ENCODE measurements around the gene DAP.
"Not testable (repeated sequence)": the region's sequence is repeated elsewhere in the genome, so short reads cannot be mapped to it uniquely, and the experiment has no call there.

DAP gene

DNA sequence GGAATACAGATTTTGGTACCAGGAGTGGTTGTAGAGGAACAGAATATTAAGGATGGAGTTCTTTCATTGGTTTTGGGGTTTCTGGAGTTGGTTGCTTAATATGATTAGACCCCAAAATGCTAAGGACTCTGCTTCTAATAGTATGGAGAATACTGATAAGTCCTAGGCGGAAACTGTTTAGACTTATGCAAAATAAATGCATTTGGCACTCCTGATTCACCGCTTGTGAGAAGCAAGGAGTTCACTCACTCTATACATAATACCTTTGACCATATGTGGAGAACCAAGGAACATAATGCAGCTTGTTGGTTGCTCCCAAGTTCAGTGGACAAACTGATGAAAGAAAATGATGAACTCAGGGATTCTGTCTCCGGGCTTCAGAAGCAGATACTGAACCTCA is 44.2 kb downstream of the DAP start:
- H3K4me3 ChIP-seq (ENCODE audit: low read depth in 1 of 5, low read length in 5 of 5); H3K27me3 ChIP-seq (ENCODE audit: control insufficient read depth in 5 of 5, insufficient read depth in 4 of 5, low read length in 5 of 5); H3K9ac ChIP-seq (ENCODE audit: low read length in 5 of 5); H3K9me3 ChIP-seq (ENCODE audit: control insufficient read depth in 5 of 5, low read length in 5 of 5); H3K4me1 ChIP-seq (ENCODE audit: control insufficient read depth in 5 of 5, insufficient read depth in 5 of 5, low read length in 5 of 5); H3K36me3 ChIP-seq (ENCODE audit: control insufficient read depth in 5 of 5, insufficient read depth in 5 of 5, low read length in 5 of 5); H3K27ac ChIP-seq (ENCODE audit: low read depth, low read length): not testable (repeated sequence)

DNA sequence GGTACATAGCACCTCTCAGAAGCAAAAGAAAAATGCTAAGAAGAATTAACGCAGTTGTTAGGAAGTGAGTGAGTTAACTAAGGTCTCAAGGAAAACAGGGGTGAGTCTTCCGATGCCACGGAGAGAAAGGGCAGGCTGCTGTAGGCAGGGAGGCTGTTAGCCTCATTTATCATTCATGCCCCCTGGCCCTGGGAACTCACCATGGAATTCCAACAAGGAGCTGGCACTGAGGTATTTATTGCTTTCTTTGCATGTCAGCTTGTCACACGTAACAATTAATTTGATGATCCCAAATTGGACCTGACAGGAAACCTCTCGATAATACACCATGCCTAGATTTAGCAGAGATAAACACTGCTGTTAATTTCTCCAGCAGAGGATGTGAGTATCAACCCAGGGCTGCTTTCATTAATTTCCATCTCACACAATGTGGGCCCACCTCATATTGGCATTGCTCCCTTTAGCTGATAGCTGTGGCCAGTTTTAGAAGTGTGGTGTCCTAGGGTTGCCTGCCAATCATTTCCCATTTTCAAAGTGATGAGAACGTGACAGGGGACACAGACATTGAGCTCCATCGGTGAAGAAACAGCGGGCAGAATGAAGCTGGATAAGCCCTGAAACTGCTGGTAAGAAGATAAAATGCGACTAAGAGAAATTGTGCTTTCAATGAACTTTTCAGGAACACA is 45.3 kb downstream of the DAP start:
- H3K9me3 ChIP-seq (ENCODE audit: control insufficient read depth in 5 of 5, low read length in 5 of 5) = no peaks in the 10 kb centered on the region
- H3K4me3 ChIP-seq (ENCODE audit: low read depth in 1 of 5, low read length in 5 of 5) = no peak overlapping the region
- no peak overlapping the region for H3K9ac ChIP-seq (ENCODE audit: low read length in 5 of 5)
- no peaks in the 10 kb centered on the region for H3K4me1 ChIP-seq (ENCODE audit: control insufficient read depth in 5 of 5, insufficient read depth in 5 of 5, low read length in 5 of 5)
- H3K36me3 ChIP-seq (ENCODE audit: control insufficient read depth in 5 of 5, insufficient read depth in 5 of 5, low read length in 5 of 5) = peaks cover 0 to 8% (median 7%) of the 10 kb centered on the region in 5 donors
- H3K27ac ChIP-seq (ENCODE audit: low read depth, low read length) = no peak overlapping the region
- no peaks in the 10 kb centered on the region for H3K27me3 ChIP-seq (ENCODE audit: control insufficient read depth in 5 of 5, insufficient read depth in 4 of 5, low read length in 5 of 5)

- Histone ChIP-seq H3K4me1 (ENCODE audit: control insufficient read depth in 5 of 5, insufficient read depth in 5 of 5, low read length in 5 of 5) (no peaks in the 10 kb centered on the region), H3K9me3 (ENCODE audit: control insufficient read depth in 5 of 5, low read length in 5 of 5) (no peaks in the 10 kb centered on the region), H3K27me3 (ENCODE audit: control insufficient read depth in 5 of 5, insufficient read depth in 4 of 5, low read length in 5 of 5) (no peaks in the 10 kb centered on the region), H3K4me3 (ENCODE audit: low read depth in 1 of 5, low read length in 5 of 5) (no peak overlapping the region), H3K36me3 (ENCODE audit: control insufficient read depth in 5 of 5, insufficient read depth in 5 of 5, low read length in 5 of 5) (peaks cover 0 to 16% (median 6%) of the 10 kb centered on the region in 5 donors), H3K9ac (ENCODE audit: low read length in 5 of 5) (no peak overlapping the region), H3K27ac (ENCODE audit: low read depth, low read length) (no peak overlapping the region)
These were observed 48.3 kb downstream of the DAP start for GRCh38 chr5:10712574-10713366.

DNA sequence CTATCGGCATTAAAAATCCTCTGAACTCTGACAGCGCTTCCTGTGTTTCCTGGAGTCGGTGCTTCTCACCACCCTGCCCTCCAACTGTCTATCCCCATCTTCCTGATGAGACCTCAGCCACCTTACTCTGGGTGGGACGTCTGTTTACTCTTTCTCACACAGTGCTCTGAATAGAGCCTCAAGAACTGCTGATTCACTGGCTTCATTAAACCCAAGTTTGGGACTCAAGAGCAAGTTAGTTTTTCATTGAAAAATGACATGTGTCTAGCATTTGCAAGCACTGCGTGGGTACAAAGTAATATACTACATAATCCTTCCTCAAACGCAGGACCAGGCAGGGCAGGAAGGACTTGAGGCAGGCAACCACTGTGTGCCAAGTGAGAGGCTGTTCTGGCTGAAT is 49.5 kb downstream of the DAP start:
- peaks cover 0 to 20% (median 6%) of the 10 kb centered on the region in 5 donors for H3K36me3 ChIP-seq (ENCODE audit: control insufficient read depth in 5 of 5, insufficient read depth in 5 of 5, low read length in 5 of 5)
- H3K27ac ChIP-seq (ENCODE audit: low read depth, low read length) = no peak overlapping the region
- no peaks in the 10 kb centered on the region for H3K4me1 ChIP-seq (ENCODE audit: control insufficient read depth in 5 of 5, insufficient read depth in 5 of 5, low read length in 5 of 5)
- H3K27me3 ChIP-seq (ENCODE audit: control insufficient read depth in 5 of 5, insufficient read depth in 4 of 5, low read length in 5 of 5) = no peaks in the 10 kb centered on the region
- no peak overlapping the region for H3K9ac ChIP-seq (ENCODE audit: low read length in 5 of 5)
- H3K4me3 ChIP-seq (ENCODE audit: low read depth in 1 of 5, low read length in 5 of 5) = no peak overlapping the region
- no peaks in the 10 kb centered on the region for H3K9me3 ChIP-seq (ENCODE audit: control insufficient read depth in 5 of 5, low read length in 5 of 5)

DNA sequence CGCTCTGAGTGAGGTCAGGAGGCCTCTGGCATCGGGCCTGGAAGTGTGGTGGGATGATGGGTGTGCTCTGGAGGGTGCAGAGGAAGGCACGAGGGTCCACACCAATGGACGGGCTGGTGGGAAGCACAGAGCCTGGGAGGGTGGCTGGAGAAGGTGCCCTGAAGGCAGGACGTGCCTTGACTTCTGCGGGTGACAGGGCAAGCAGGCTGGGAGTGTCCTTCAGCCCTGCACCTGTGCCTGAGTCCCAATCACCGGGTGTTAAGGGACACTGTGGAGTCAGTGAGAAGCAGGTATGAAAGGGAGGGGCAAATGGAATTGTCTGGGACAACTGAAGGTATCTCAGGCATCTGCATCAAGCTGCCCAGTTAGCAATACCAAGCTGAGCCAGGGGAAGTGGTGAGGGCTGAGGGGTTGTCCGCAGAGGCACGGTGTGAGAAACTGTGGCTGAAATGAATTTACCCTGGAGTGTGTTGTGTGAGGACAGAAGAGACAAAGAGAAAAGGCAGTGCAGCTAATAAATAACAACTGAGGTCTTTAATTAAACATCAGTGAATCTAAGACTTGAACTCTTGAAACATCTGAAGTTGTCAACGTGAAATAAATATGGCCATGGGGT is 50.4 kb downstream of the DAP start:
- Histone ChIP-seq H3K27ac (ENCODE audit: low read depth, low read length) (no peak overlapping the region), H3K27me3 (ENCODE audit: control insufficient read depth in 5 of 5, insufficient read depth in 4 of 5, low read length in 5 of 5) (no peaks in the 10 kb centered on the region), H3K9ac (ENCODE audit: low read length in 5 of 5) (no peak overlapping the region), H3K4me1 (ENCODE audit: control insufficient read depth in 5 of 5, insufficient read depth in 5 of 5, low read length in 5 of 5) (peaks cover 0 to under 1% (median 0%) of the 10 kb centered on the region in 5 donors), H3K9me3 (ENCODE audit: control insufficient read depth in 5 of 5, low read length in 5 of 5) (no peaks in the 10 kb centered on the region), H3K36me3 (ENCODE audit: control insufficient read depth in 5 of 5, insufficient read depth in 5 of 5, low read length in 5 of 5) (peaks cover 0 to 20% (median 6%) of the 10 kb centered on the region in 5 donors), H3K4me3 (ENCODE audit: low read depth in 1 of 5, low read length in 5 of 5) (no peak overlapping the region)

GRCh38 chr5:10709933-10710332 is 51.1 kb downstream of the DAP start:
- Histone ChIP-seq H3K9me3 (ENCODE audit: control insufficient read depth in 5 of 5, low read length in 5 of 5) (no peaks in the 10 kb centered on the region), H3K9ac (ENCODE audit: low read length in 5 of 5) (no peak overlapping the region), H3K27ac (ENCODE audit: low read depth, low read length) (no peak overlapping the region), H3K36me3 (ENCODE audit: control insufficient read depth in 5 of 5, insufficient read depth in 5 of 5, low read length in 5 of 5) (peaks cover 0 to 20% (median 6%) of the 10 kb centered on the region in 5 donors), H3K4me1 (ENCODE audit: control insufficient read depth in 5 of 5, insufficient read depth in 5 of 5, low read length in 5 of 5) (peaks cover 0 to 7% (median 1%) of the 10 kb centered on the region in 5 donors), H3K4me3 (ENCODE audit: low read depth in 1 of 5, low read length in 5 of 5) (no peak overlapping the region), H3K27me3 (ENCODE audit: control insufficient read depth in 5 of 5, insufficient read depth in 4 of 5, low read length in 5 of 5) (no peaks in the 10 kb centered on the region)

DNA sequence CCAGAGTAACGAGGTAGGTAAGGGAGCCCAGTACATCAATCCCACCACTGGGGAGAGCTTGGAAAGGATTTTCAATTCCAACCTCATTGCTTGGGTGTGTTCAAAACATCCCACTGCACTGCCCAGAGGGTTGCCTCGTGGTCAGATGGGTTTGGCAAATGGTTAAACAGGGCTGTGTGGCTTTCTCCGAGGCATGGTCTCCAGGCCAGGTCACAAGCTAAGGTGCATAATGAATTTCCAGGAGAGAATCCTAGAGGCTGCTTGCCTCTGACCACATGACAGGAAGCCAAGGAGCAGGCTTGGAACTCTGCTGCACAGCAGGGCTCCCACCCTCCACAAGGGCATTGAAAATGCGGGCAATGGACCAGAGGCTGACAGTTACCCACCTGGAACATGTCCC is 51.6 kb downstream of the DAP start:
- H3K27ac ChIP-seq (ENCODE audit: low read depth, low read length) = no peak overlapping the region
- H3K9ac ChIP-seq (ENCODE audit: low read length in 5 of 5) = no peak overlapping the region
- peaks cover 0 to 13% (median 5%) of the 10 kb centered on the region in 5 donors for H3K4me1 ChIP-seq (ENCODE audit: control insufficient read depth in 5 of 5, insufficient read depth in 5 of 5, low read length in 5 of 5)
- H3K4me3 ChIP-seq (ENCODE audit: low read depth in 1 of 5, low read length in 5 of 5) = no peak overlapping the region
- no peaks in the 10 kb centered on the region for H3K27me3 ChIP-seq (ENCODE audit: control insufficient read depth in 5 of 5, insufficient read depth in 4 of 5, low read length in 5 of 5)
- peaks cover 0 to 18% (median 3%) of the 10 kb centered on the region in 5 donors for H3K36me3 ChIP-seq (ENCODE audit: control insufficient read depth in 5 of 5, insufficient read depth in 5 of 5, low read length in 5 of 5)
- H3K9me3 ChIP-seq (ENCODE audit: control insufficient read depth in 5 of 5, low read length in 5 of 5) = no peaks in the 10 kb centered on the region

GRCh38 chr5:10708189-10708944 is 52.7 kb downstream of the DAP start:
- Histone ChIP-seq H3K27me3 (ENCODE audit: control insufficient read depth in 5 of 5, insufficient read depth in 4 of 5, low read length in 5 of 5) (no peaks in the 10 kb centered on the region), H3K27ac (ENCODE audit: low read depth, low read length) (no peak overlapping the region), H3K36me3 (ENCODE audit: control insufficient read depth in 5 of 5, insufficient read depth in 5 of 5, low read length in 5 of 5) (peaks cover 0 to 18% (median 3%) of the 10 kb centered on the region in 5 donors), H3K9me3 (ENCODE audit: control insufficient read depth in 5 of 5, low read length in 5 of 5) (no peaks in the 10 kb centered on the region), H3K4me1 (ENCODE audit: control insufficient read depth in 5 of 5, insufficient read depth in 5 of 5, low read length in 5 of 5) (peaks cover 0 to 16% (median 5%) of the 10 kb centered on the region in 5 donors), H3K9ac (ENCODE audit: low read length in 5 of 5) (no peak overlapping the region), H3K4me3 (ENCODE audit: low read depth in 1 of 5, low read length in 5 of 5) (no peak overlapping the region)

- Histone ChIP-seq H3K9ac (ENCODE audit: low read length in 5 of 5) (no peak overlapping the region), H3K27me3 (ENCODE audit: control insufficient read depth in 5 of 5, insufficient read depth in 4 of 5, low read length in 5 of 5) (no peaks in the 10 kb centered on the region), H3K4me1 (ENCODE audit: control insufficient read depth in 5 of 5, insufficient read depth in 5 of 5, low read length in 5 of 5) (peaks cover 0 to 16% (median 5%) of the 10 kb centered on the region in 5 donors), H3K27ac (ENCODE audit: low read depth, low read length) (no peak overlapping the region), H3K9me3 (ENCODE audit: control insufficient read depth in 5 of 5, low read length in 5 of 5) (no peaks in the 10 kb centered on the region), H3K36me3 (ENCODE audit: control insufficient read depth in 5 of 5, insufficient read depth in 5 of 5, low read length in 5 of 5) (peaks cover 0 to 17% (median 3%) of the 10 kb centered on the region in 5 donors), H3K4me3 (ENCODE audit: low read depth in 1 of 5, low read length in 5 of 5) (no peak overlapping the region)
These were observed 53.6 kb downstream of the DAP start for GRCh38 chr5:10707198-10708142.
